A549 (cell line): ENCODE measurements around the gene NGDN.

Source experiments
- CTCF ChIP-seq: fragments of >200 bp; sonication (Bioruptor Twin); formaldehyde crosslinking; IDR thresholded peaks from 3 replicates; pipeline ENCODE4 v1.5.1; 2016
- ELK1 ChIP-seq: fragments of 150-350 bp; IDR thresholded peaks from 2 replicates; pipeline ENCODE4 v1.6.1; 2014; ENCODE audit warnings: low read depth, mild to moderate bottlenecking, low read length
- EP300 ChIP-seq, 2 experiments: fragments of >200 bp; sonication (Bioruptor Twin); formaldehyde crosslinking; IDR thresholded peaks; 2 replicates in 1 of 2; 3 replicates in 1 of 2; pipeline ENCODE4 v1.6.1; 2016 to 2017
- HES2 ChIP-seq: fragments of >200 bp; sonication (Bioruptor Twin); formaldehyde crosslinking; IDR thresholded peaks from 2 replicates; pipeline ENCODE4 v1.6.1; 2016
- JUN ChIP-seq, 2 experiments: fragments of >200 bp; sonication (Bioruptor Twin); formaldehyde crosslinking; IDR thresholded peaks; 2 replicates in 1 of 2; 3 replicates in 1 of 2; pipeline ENCODE4 v1.6.1; 2016 to 2017
- KDM1A ChIP-seq: fragments of 200-600 bp; sonication (generic); IDR thresholded peaks from 2 replicates; pipeline ENCODE4 v1.6.1; 2016; ENCODE audit warnings: low read depth, mild to moderate bottlenecking
- KDM5A ChIP-seq: fragments of 200-600 bp; sonication (generic); IDR thresholded peaks from 2 replicates; pipeline ENCODE4 v1.6.1; 2016; ENCODE audit warnings: antibody characterized with exemption, mild to moderate bottlenecking
- MYC ChIP-seq: IDR thresholded peaks from 2 replicates; pipeline ENCODE4 v1.6.1; 2012; ENCODE audit warnings: mild to moderate bottlenecking, inconsistent platforms, low read length, improper control_type of control experiment, borderline replicate concordance
- POLR2A ChIP-seq: IDR thresholded peaks from 2 replicates; pipeline ENCODE4 v1.6.1; 2012; ENCODE audit warnings: mild to moderate bottlenecking, low read length
- RAD21 ChIP-seq, 2 experiments: fragments of >200 bp in 1 of 2; sonication (Bioruptor Twin) in 1 of 2; formaldehyde crosslinking in 1 of 2; IDR thresholded peaks in 1 of 2; conservative IDR thresholded peaks in 1 of 2; 2 replicates in 1 of 2; 3 replicates in 1 of 2; pipeline ENCODE4 v1.6.1; 2012 to 2018; ENCODE audit warnings: inconsistent platforms in 1 of 2
- REST ChIP-seq: fragments of 200-600 bp; sonication (generic); IDR thresholded peaks from 2 replicates; pipeline ENCODE4 v1.6.1; 2016; ENCODE audit warnings: antibody characterized with exemption, mild to moderate bottlenecking, moderate library complexity
- RFX5 ChIP-seq: fragments of 450-650 bp; IDR thresholded peaks from 2 replicates; pipeline ENCODE4 v1.7.1; 2014; ENCODE audit warnings: antibody characterized with exemption, mild to moderate bottlenecking, moderate library complexity
- TP53 ChIP-seq: fragments of 250-450 bp; sonication (Bioruptor Pico); IDR thresholded peaks from 2 replicates; pipeline ENCODE4 v1.5.0; 2021; ENCODE audit warnings: mild to moderate bottlenecking, moderate library complexity

- TF ChIP-seq CTCF = no peak
- TF ChIP-seq POLR2A = no peak
- TF ChIP-seq REST = no peak
- no peak for TF ChIP-seq KDM1A
- no peak for TF ChIP-seq JUN (IDR thresholded peaks at IDR 0.05)
- no peak for TF ChIP-seq RFX5
- TF ChIP-seq RAD21 (conservative IDR thresholded peaks at IDR 0.05 in 1 of 2, IDR thresholded peaks at IDR 0.05 in 1 of 2) = no peak
- TF ChIP-seq TP53 (CRISPR knock-in tag) = no peak
- no peak for TF ChIP-seq HES2
- no peak for TF ChIP-seq KDM5A
- TF ChIP-seq EP300 (IDR thresholded peaks at IDR 0.05) = no peak
- no peak for TF ChIP-seq MYC
- TF ChIP-seq ELK1 = no peak
Observed at GRCh38 chr14:23450379-23450778, 19.1 kb upstream of the NGDN start.
